GM23338 (cell line): ENCODE results near the gene IGSF8. TPM values are rescaled to one million over a fixed set of nuclear protein-coding genes. Genes with fewer than 3 reads are reported as not detected.

ENCODE experiments used
- ATAC-seq: fragments of 200-7000 bp; cut with Tn5 transposase; 3 replicates; pipeline ENCODE4 v1.9.1; 2020
- DNase-seq: peaks from one replicate; pipeline ENCODE4 v3.0.0-alpha.2; 2015; ENCODE audit warnings: low spot score
- H2AFZ ChIP-seq: fragments of 200-600 bp; sonication (generic); 2 replicates; pipeline ENCODE4 v1.8.0; 2016; ENCODE audit warnings: antibody characterized with exemption, mild to moderate bottlenecking, moderate library complexity
- H3F3A ChIP-seq: fragments of 200-600 bp; sonication (generic); replicated peaks from 2 replicates; pipeline ENCODE4 v1.8.0; 2017; ENCODE audit warnings: antibody characterized with exemption, mixed run types, low read depth
- H3K27ac ChIP-seq: fragments of 200-600 bp; sonication (generic); 2 replicates; pipeline ENCODE4 v1.6.1; 2016; ENCODE audit warnings: low read depth
- H3K27me3 ChIP-seq: fragments of 200-600 bp; sonication (generic); 2 replicates; pipeline ENCODE4 v1.8.0; 2016; ENCODE audit warnings: mild to moderate bottlenecking, mixed run types, moderate library complexity; ENCODE audit not compliant: insufficient read depth
- H3K36me3 ChIP-seq: fragments of 200-600 bp; sonication (generic); 2 replicates; pipeline ENCODE4 v1.8.0; 2016; ENCODE audit warnings: mild to moderate bottlenecking; ENCODE audit not compliant: insufficient read depth
- H3K4me1 ChIP-seq: fragments of 200-600 bp; sonication (generic); 2 replicates; pipeline ENCODE4 v1.8.0; 2016; ENCODE audit warnings: mild to moderate bottlenecking, moderate library complexity; ENCODE audit not compliant: insufficient read depth
- H3K4me2 ChIP-seq: fragments of 200-600 bp; sonication (generic); 2 replicates; pipeline ENCODE4 v1.7.1; 2017; ENCODE audit warnings: mixed run types
- H3K4me3 ChIP-seq: fragments of 200-600 bp; sonication (generic); 2 replicates; pipeline ENCODE4 v1.6.1; 2016; ENCODE audit warnings: mixed run types
- H3K79me2 ChIP-seq: fragments of 200-600 bp; sonication (generic); replicated peaks from 2 replicates; pipeline ENCODE4 v1.8.0; 2017; ENCODE audit warnings: mild to moderate bottlenecking; ENCODE audit not compliant: insufficient read depth
- H3K9me2 ChIP-seq: fragments of 200-600 bp; sonication (generic); 2 replicates; pipeline ENCODE4 v1.8.0; 2017; ENCODE audit not compliant: insufficient read depth
- H4K20me1 ChIP-seq: fragments of 200-600 bp; sonication (generic); replicated peaks from 2 replicates; pipeline ENCODE4 v1.8.0; 2017; ENCODE audit warnings: mild to moderate bottlenecking; ENCODE audit not compliant: insufficient read depth
- H3K27ac Mint-ChIP-seq: 2 replicates; pipeline ENCODE4 v1.8.0; 2020; ENCODE audit warnings: inconsistent platforms, mild to moderate bottlenecking, moderate library complexity, mixed read lengths
- H3K27me3 Mint-ChIP-seq: 3 replicates; pipeline ENCODE4 v1.8.0; 2022; ENCODE audit warnings: low read depth, mild to moderate bottlenecking, moderate library complexity, mixed read lengths, inconsistent platforms; ENCODE audit not compliant: insufficient read depth, poor library complexity
- H3K36me3 Mint-ChIP-seq: 3 replicates; pipeline ENCODE4 v1.8.0; 2021; ENCODE audit warnings: low read depth, mild to moderate bottlenecking, inconsistent platforms, moderate library complexity, mixed read lengths
- H3K4me1 Mint-ChIP-seq: 3 replicates; pipeline ENCODE4 v1.8.0; 2020; ENCODE audit warnings: mild to moderate bottlenecking, inconsistent platforms, mixed read lengths
- H3K4me3 Mint-ChIP-seq: 3 replicates; pipeline ENCODE4 v1.8.0; 2021; ENCODE audit warnings: moderate library complexity, mild to moderate bottlenecking, inconsistent platforms, mixed read lengths
- H3K9me3 Mint-ChIP-seq: 3 replicates; pipeline ENCODE4 v1.8.0; 2020; ENCODE audit warnings: moderate library complexity, mild to moderate bottlenecking, inconsistent platforms, mixed read lengths
- ETS1 ChIP-seq: IDR thresholded peaks from 2 replicates; pipeline ENCODE4 v1.6.1; 2016; ENCODE audit warnings: antibody characterized with exemption
- EZH2 ChIP-seq: fragments of 200-600 bp; sonication (generic); IDR thresholded peaks from one replicate; pipeline ENCODE4 v1.8.0; 2017; ENCODE audit warnings: antibody characterized with exemption, mild to moderate bottlenecking, low read depth; ENCODE audit not compliant: unreplicated experiment
- EZH2phosphoT487 ChIP-seq: fragments of 200-600 bp; sonication (generic); IDR thresholded peaks from one replicate; pipeline ENCODE4 v1.8.1; 2018; ENCODE audit warnings: antibody characterized with exemption; ENCODE audit not compliant: unreplicated experiment
- JUNB ChIP-seq: IDR thresholded peaks from one replicate; pipeline ENCODE4 v1.6.1; 2016; ENCODE audit warnings: antibody characterized with exemption; ENCODE audit not compliant: unreplicated experiment
- NANOG ChIP-seq: IDR thresholded peaks from 2 replicates; pipeline ENCODE4 v1.6.1; 2016; ENCODE audit warnings: antibody characterized with exemption, borderline replicate concordance
- POLR2AphosphoS5 ChIP-seq: IDR thresholded peaks from 2 replicates; pipeline ENCODE4 v1.6.1; 2016; ENCODE audit warnings: antibody characterized with exemption, low read depth
- REST ChIP-seq: IDR thresholded peaks from one replicate; pipeline ENCODE4 v1.6.1; 2018; ENCODE audit warnings: antibody characterized with exemption; ENCODE audit not compliant: unreplicated experiment
- STAT1 ChIP-seq: IDR thresholded peaks from one replicate; pipeline ENCODE4 v1.6.1; 2016; ENCODE audit warnings: antibody characterized with exemption; ENCODE audit not compliant: unreplicated experiment
- ZNF114 ChIP-seq: fragments of 250-450 bp; sonication (Bioruptor Pico); IDR thresholded peaks from 2 replicates; pipeline ENCODE4 v1.5.0; 2020; ENCODE audit warnings: mild to moderate bottlenecking, moderate library complexity
- ZNF331 ChIP-seq: fragments of 250-450 bp; sonication (Bioruptor Pico); IDR thresholded peaks from 2 replicates; pipeline ENCODE4 v1.5.0; 2020; ENCODE audit warnings: low read depth, mild to moderate bottlenecking, moderate library complexity
- polyA plus RNA-seq: library from polyadenylated mRNA; unstranded; fragments of >200 nt; fragmentation: Nextera tagmentation; extraction: Ambion mirVana; gene quantifications from 2 replicates; pipeline ENCODE4 v1.2.1, GENCODE V29; 2016
- total RNA-seq: library from RNA; depleted of rRNA; stranded (reverse); fragments of >200 nt; shearing (Covaris generic); gene quantifications from 2 replicates; pipeline ENCODE4 v1.2.3, GENCODE V29; 2014
- TF ChIP-seq, protein P1 (sequence below), 2 experiments: fragments of 200-600 bp in 1 of 2; sonication (generic) in 1 of 2; conservative IDR thresholded peaks; 2 replicates each; pipeline versions ENCODE4 v1.5.1 to v1.6.1; 2016 to 2017; ENCODE audit warnings: antibody characterized with exemption in 2 of 2, low read depth in 2 of 2, mild to moderate bottlenecking in 2 of 2, moderate library complexity in 1 of 2

Gene IGSF8
- total and polyA plus RNA-seq, 2 experiments from 2014 or later = 38.4 to 120 TPM

DNA sequence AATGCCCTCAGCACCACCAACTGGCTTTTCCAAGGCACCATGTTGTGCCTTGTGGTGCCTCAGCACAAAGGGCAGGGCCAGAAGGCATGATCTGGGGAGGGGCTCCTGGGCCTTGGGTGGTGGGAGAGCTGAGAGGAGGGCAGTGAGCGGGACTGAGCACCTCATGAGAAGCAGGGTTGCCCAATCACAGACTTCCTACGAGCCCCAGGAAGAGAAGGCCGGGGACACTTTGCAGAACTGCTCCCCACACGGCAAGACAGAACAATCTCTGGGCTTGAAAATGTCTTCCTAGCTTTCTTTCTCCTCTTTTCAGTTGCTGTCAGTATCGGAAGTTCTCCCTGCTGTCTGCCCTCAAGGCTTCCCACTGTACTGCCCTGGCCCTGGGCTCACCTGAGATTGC, 35.2 kb downstream of the IGSF8 start:
- H3K4me2 ChIP-seq = no peak overlapping the region
- Mint-ChIP-seq H3K9me3 (no peaks in the 10 kb centered on the region; the same call in 2 of the 3 replicates), H3K27me3 (peaks cover 4% of the 10 kb centered on the region), H3K36me3 (no peaks in the 10 kb centered on the region), H3K4me3 (no peak overlapping the region), H3K27ac (no peak overlapping the region), H3K4me1 (peaks cover 29% of the 10 kb centered on the region)
- no peaks in the 10 kb centered on the region for H3K27me3 ChIP-seq
- no peak overlapping the region for H3K4me3 ChIP-seq
- no peaks in the 10 kb centered on the region for H3K79me2 ChIP-seq
- H3F3A ChIP-seq = no peaks in the 10 kb centered on the region
- no peak overlapping the region for H3K27ac ChIP-seq
- H2AFZ ChIP-seq = no peak overlapping the region
- ATAC-seq = no peak
- peaks cover 25% of the 10 kb centered on the region for H3K4me1 ChIP-seq
- no peak for DNase-seq
- no peaks in the 10 kb centered on the region for H4K20me1 ChIP-seq
- H3K36me3 ChIP-seq = no peaks in the 10 kb centered on the region
- no peak for TF ChIP-seq NANOG
- TF ChIP-seq, protein P1, sequence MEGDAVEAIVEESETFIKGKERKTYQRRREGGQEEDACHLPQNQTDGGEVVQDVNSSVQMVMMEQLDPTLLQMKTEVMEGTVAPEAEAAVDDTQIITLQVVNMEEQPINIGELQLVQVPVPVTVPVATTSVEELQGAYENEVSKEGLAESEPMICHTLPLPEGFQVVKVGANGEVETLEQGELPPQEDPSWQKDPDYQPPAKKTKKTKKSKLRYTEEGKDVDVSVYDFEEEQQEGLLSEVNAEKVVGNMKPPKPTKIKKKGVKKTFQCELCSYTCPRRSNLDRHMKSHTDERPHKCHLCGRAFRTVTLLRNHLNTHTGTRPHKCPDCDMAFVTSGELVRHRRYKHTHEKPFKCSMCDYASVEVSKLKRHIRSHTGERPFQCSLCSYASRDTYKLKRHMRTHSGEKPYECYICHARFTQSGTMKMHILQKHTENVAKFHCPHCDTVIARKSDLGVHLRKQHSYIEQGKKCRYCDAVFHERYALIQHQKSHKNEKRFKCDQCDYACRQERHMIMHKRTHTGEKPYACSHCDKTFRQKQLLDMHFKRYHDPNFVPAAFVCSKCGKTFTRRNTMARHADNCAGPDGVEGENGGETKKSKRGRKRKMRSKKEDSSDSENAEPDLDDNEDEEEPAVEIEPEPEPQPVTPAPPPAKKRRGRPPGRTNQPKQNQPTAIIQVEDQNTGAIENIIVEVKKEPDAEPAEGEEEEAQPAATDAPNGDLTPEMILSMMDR (conservative IDR thresholded peaks at IDR 0.05; ENCODE audit: low read depth in 2 of 2) = no peak
- no peak for TF ChIP-seq STAT1
- TF ChIP-seq EZH2phosphoT487 = no peak
- no peak for TF ChIP-seq EZH2
- no peak for TF ChIP-seq ETS1
- TF ChIP-seq ZNF114 (CRISPR knock-in tag) = no peak
- TF ChIP-seq REST = no peak
- H3K9me2 ChIP-seq = no peaks in the 10 kb centered on the region

- Histone ChIP-seq H3K36me3 (no peaks in the 10 kb centered on the region), H3K9me2 (no peaks in the 10 kb centered on the region), H4K20me1 (no peaks in the 10 kb centered on the region), H3K27me3 (no peaks in the 10 kb centered on the region), H3K4me2 (peak overlapping the region; percentile 60; the same call in 1 of the 2 replicates), H3K27ac (no peak overlapping the region), H3K4me3 (no peak overlapping the region), H3F3A (no peaks in the 10 kb centered on the region), H2AFZ (peak overlapping the region; percentile 72), H3K4me1 (peaks cover 18% of the 10 kb centered on the region), H3K79me2 (no peaks in the 10 kb centered on the region)
- Mint-ChIP-seq H3K9me3 (no peaks in the 10 kb centered on the region; the same call in 2 of the 3 replicates), H3K4me1 (peaks cover 21% of the 10 kb centered on the region; the same call in 2 of the 3 replicates), H3K27me3 (peaks cover 4% of the 10 kb centered on the region), H3K36me3 (no peaks in the 10 kb centered on the region), H3K27ac (no peak overlapping the region), H3K4me3 (no peak overlapping the region)
- ATAC-seq (peak; percentile 71), DNase-seq (no peak)
- TF ChIP-seq JUNB (no peak), POLR2AphosphoS5 (no peak), STAT1 (no peak), EZH2 (no peak), ZNF331 (no peak), ETS1 (no peak), NANOG (no peak), REST (no peak), EZH2phosphoT487 (no peak)
Observed at GRCh38 chr1:160062230-160062532, 36.2 kb downstream of the IGSF8 start.
